HCT116 (cell line): ENCODE data around the gene COX6B2.

Experiments used
- EZH2phosphoT487 ChIP-seq: fragments of 200-600 bp; IDR thresholded peaks from 2 replicates; pipeline ENCODE4 v1.6.1; 2018; ENCODE audit warnings: antibody characterized with exemption, borderline replicate concordance
- JUND ChIP-seq: IDR thresholded peaks from 2 replicates; pipeline ENCODE4 v1.6.1; 2012
- POLR2A ChIP-seq: IDR thresholded peaks from 2 replicates; pipeline ENCODE4 v1.7.0; 2011; ENCODE audit warnings: borderline replicate concordance; ENCODE audit not compliant: insufficient read depth, insufficient read length; ENCODE audit errors: extremely low read depth
- POLR2AphosphoS5 ChIP-seq: IDR thresholded peaks from 2 replicates; pipeline ENCODE4 v1.6.1; 2011; ENCODE audit warnings: mild to moderate bottlenecking, low read depth, low read length, moderate library complexity
- ZFX ChIP-seq: fragments of 450-650 bp; IDR thresholded peaks from 2 replicates; pipeline ENCODE4 v1.6.1; 2017
- TF ChIP-seq, protein P1 (sequence below): IDR thresholded peaks from 2 replicates; pipeline ENCODE4 v1.6.1; 2012
- TF ChIP-seq, protein P2 (sequence below), 3 experiments: fragments of 200-600 bp in 1 of 3; sonication (generic) in 1 of 3; IDR thresholded peaks in 2 of 3; conservative IDR thresholded peaks in 1 of 3; 2 replicates each; pipeline ENCODE4 v1.5.1; 2012 to 2017; ENCODE audit warnings: low read depth in 2 of 3, low read length in 2 of 3, antibody characterized with exemption in 1 of 3, borderline replicate concordance in 1 of 3, control low read depth in 1 of 3, mild to moderate bottlenecking in 1 of 3, mixed read lengths in 1 of 3, mixed run types in 1 of 3, moderate library complexity in 1 of 3; ENCODE audit not compliant: insufficient read depth in 1 of 3

DNA sequence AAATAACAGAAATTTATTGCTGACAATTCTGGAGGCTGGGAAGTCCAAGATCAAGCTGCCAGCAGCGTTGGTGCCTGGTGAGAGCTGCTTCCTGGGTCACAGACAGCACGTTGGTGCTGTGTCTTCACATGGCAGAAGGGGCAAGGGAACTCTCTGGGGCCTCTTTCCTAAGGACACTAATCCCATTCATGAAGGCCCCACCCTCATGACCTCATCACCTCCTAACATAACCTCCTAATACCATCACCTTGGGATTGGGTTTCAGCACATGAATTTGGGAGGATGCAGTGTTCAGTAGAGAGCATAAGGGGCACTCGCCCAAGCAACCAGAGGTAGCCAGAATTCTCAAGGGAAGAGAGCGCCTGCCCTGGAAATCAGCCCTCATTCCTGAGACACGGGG lies 45.1 kb downstream of the COX6B2 start:
- TF ChIP-seq EZH2phosphoT487 (no peak), POLR2AphosphoS5 (no peak), POLR2A (no peak), ZFX (no peak), JUND (no peak)
- TF ChIP-seq, protein P1, sequence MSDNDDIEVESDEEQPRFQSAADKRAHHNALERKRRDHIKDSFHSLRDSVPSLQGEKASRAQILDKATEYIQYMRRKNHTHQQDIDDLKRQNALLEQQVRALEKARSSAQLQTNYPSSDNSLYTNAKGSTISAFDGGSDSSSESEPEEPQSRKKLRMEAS = no peak
- TF ChIP-seq, protein P2, sequence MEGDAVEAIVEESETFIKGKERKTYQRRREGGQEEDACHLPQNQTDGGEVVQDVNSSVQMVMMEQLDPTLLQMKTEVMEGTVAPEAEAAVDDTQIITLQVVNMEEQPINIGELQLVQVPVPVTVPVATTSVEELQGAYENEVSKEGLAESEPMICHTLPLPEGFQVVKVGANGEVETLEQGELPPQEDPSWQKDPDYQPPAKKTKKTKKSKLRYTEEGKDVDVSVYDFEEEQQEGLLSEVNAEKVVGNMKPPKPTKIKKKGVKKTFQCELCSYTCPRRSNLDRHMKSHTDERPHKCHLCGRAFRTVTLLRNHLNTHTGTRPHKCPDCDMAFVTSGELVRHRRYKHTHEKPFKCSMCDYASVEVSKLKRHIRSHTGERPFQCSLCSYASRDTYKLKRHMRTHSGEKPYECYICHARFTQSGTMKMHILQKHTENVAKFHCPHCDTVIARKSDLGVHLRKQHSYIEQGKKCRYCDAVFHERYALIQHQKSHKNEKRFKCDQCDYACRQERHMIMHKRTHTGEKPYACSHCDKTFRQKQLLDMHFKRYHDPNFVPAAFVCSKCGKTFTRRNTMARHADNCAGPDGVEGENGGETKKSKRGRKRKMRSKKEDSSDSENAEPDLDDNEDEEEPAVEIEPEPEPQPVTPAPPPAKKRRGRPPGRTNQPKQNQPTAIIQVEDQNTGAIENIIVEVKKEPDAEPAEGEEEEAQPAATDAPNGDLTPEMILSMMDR (IDR thresholded peaks at IDR 0.05 in 2 of 3, conservative IDR thresholded peaks at IDR 0.05 in 1 of 3; ENCODE audit: borderline replicate concordance in 1 of 3, insufficient read depth in 1 of 3, low read depth in 2 of 3, low read length in 2 of 3) = no peak
